Measurements from ENCODE around the gene TMEM184A.

The TMEM184A gene

DNA sequence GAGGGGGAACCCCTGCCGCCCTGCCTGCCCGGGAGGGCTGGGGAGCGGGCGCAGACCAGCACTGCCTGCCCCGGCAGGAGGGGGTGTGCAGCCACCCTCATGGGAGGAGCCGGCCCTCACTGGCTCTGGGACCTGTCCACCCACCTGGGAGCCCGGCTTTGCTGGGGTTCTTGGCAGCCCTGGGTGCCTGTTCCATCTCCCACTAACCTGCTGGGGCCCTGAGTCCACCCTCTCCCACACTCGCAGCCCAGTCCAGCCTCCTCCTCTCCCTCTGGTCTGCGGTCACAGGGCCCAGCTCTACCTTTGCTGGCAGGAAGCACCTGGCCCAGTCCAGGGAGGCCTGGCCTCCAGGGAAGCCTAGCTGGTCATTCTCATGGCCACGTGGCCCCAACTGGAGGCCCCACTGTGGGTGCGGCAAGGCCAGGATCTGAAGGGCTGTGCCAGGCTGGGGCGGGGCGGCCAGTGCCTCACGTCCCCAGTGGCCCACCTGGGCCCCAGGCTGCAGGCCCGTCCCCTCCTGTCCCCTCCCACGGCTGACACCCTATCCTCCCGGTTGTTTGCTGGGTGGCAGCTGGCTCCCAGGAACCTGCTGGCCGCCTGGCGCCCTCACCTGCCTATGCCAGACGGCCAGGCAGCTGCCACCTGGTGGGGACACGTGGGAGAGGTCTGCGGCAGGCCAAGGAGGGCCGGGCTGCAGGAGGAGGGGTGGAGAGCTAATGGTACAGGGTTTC lies at the start of gene TMEM184A:
Gene TMEM184A (minus strand): TSS at position 393 of the 731 bp plus-strand sequence. CDS start 721 bp downstream, outside the sequence.
- DNase-seq, result peak; percentile 68

DNA sequence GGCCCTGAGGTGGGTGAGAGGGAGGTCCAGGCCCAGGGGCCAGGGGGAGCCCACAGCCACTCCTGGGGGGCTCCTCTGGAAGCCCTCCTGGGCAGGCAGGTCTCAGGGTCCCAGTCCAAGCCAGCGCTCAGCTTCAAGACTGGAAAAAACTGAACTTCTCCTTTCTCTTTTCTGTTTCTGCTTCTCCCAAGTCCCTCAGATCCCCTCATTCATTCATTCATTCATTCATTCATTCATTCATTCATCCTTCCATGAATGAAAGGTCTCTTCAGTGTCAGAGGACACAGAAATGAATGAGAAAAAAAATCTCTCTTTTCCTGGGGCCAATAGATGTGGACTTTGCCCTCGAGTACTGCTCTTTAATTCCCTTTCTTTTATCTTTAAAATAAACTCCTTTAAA lies 48.4 kb upstream of the TMEM184A start:
- DNase-seq, result no peak

DNA sequence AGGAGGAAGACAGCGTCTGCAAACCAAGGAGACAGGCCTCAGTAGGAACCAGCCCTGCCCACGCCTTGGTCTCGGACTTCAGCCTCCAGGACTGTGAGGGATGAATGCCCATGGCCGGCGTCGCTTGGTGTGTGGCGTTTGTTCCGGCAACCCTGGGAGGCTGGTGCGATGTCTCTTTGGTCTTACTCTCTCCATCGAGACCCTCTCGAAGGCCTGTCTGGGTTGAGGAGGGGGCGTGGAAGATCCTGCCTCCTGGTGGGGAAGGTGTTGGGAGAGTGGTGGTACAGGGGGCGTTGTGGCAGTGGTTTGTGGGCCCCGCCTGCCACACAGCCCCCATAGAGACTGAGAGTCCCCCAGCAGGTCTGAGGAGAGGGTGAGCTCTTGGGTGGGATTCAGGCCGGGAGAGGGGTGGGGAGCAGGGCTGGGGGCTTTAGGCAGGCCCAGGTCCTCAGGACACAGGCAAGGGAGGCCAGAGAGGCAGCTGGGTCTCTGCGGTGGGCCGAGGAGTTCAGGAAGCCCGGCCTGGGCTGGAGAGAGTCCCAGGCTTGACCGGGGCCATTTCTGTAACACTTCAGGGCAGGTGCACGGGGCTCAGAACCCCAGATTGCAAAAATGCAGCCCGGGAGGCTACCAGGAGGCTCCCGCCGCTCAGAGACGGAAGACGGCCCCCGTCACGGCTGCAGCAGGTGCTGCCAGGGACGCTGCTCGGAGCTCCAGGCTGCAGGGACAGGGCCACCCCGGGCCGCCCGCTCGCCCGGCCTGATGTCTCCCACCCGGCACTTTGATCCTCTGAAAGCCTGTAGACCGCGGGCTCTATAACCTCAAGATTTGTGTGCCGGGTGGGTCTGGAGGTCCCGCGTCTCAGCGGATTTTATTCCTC lies 47.6 kb upstream of the TMEM184A start:
- no peak for DNase-seq

DNA sequence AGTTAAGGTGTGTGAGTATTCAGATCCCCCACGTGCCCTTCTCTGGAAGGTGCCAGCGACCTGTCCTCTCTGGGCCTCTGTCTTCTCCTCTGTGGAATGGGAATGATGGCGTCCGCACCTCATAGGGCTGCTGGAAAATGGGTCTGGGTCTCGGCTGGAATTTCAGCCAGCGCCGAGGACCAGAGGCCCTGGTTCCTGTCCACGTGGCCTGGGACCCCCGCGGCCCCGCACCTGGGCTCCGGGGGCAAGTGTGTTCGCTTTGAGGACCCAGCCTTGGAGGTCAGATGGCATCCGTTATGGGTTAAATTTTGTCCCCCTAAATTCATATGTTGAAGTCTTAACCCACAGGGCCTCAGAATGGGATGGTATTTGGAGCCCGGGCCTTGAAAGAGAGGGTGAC lies 46.4 kb upstream of the TMEM184A start:
- no peak for DNase-seq

DNA sequence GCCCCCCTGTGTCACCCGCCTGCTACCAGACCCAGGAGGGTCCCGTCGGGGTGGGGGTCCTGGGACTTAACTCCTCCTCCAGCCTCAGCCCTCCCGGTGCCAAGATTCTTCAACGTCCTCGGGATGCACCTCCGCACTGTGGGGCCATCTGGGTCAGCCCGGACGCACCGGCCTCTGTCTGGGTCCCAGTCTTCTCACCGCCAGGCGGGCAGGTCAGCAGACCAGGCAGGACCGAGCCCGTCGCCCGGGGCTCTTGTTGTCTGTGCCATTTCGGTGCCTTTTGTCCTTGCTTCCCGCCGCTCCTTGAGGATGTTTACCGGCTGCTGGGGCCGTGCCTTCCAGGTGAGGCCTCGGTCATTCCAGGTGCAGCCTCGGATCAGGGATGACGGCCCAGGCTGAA lies 46.0 kb upstream of the TMEM184A start:
- DNase-seq, result no peak

DNA sequence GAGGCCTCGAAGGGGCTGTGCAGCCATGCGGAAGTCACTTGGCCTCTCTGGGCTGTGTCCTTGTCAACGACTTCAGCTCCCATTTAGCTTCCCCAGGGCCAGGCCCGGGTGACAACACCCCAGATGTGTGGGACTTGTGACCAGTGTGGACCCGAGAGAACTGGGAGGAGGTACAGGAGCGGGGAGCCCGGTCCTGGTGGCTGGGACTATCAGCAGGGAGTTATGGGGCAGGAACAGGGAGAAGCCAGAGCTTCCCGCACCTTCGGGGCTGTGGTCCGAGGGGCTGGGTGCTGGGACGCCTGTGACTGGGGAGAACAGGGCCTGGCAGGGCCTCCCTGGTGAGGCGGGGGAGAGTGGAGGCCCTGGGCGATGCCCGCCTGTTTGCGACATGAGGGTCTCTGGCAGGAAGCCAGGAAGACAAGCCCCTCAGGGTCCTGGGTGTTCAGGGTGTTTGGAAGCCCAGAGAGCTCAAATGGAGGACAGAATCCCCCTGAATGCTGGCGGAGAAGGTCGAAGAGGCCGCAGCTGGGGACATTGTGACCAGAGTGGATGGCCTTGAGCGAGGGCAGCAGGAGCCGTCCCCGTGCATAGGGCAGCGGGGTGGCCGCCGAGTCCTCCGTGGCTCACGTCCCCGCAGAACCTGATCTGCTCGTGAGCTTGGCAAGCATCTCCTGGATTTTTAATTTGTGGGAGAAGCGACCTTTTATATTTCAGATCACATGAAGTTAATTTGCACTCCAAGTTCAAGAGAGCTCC lies 43.8 kb upstream of the TMEM184A start:
- no peak for DNase-seq

DNA sequence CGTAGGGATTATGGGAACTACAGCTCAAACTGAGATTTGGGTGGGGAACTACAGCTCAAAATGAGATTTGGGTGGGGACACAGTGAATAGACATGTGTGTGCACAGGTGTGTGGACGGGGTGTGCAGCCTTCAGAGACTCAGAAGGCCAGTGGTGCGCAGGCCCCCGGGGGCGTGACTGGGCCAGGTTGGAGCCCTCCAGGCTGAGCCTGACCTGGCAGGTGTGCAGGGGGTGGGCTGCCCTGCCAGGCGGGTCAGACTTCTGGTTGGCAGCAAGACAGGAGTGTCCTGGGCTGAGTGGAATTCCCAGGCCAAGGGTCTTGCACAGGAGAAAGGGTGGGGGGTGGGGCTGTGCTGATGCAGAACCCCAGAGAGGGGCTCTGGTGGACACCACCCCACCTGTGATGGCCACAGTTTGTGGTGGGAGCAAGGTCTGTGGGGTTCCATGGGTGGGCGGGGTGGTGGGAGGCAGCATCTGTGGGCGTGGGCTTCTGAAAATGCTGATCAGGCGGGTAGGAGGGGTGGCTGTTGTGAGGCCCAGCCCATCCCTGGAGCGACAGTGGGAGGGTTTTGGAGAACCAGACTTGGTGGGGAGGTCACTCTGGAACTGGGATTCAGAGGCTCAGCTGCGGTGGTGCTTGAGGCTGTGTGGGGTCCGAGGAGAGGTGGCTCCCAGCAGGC lies 43.1 kb upstream of the TMEM184A start:
- DNase-seq, result no peak

DNA sequence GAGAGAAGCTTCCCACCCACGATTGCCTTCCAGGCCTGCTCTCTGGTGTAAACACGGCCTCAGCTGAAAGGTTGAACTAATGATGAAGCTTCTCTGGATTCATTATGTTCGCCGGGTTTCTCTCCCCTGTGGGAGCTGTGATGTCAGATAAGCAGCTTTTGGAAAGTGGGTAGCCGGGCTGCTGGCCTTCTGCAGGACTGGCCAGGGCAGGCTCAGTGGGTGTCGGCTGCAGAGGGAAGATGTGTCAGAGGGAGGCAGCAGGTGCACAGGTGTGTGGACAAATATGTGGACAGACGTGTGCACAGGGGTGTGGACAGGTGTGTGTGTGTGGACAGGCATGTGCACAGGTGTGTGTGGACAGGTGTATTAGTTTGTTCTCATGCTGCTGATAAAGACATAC lies 42.3 kb upstream of the TMEM184A start:
- no peak for DNase-seq

DNA sequence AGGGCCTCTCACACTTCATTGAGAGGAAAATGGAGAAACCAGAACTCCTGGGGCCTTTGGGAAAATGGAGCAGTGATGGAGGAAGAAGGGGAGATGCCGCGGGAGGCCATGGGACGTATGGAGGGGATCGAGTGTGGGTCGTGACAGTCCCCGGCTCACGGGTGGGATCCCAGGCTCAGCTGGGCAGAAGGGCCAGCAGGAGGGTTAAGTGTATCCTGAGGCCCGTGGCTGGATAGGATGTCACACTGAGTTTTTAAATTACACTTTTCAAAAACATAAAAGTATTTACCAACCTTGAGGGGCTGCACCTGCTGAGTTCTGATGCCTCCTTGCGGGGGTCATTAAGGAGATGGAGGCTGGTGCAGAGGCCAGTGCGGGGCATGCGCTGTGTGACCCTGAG lies 41.8 kb upstream of the TMEM184A start:
- DNase-seq, result no peak

DNA sequence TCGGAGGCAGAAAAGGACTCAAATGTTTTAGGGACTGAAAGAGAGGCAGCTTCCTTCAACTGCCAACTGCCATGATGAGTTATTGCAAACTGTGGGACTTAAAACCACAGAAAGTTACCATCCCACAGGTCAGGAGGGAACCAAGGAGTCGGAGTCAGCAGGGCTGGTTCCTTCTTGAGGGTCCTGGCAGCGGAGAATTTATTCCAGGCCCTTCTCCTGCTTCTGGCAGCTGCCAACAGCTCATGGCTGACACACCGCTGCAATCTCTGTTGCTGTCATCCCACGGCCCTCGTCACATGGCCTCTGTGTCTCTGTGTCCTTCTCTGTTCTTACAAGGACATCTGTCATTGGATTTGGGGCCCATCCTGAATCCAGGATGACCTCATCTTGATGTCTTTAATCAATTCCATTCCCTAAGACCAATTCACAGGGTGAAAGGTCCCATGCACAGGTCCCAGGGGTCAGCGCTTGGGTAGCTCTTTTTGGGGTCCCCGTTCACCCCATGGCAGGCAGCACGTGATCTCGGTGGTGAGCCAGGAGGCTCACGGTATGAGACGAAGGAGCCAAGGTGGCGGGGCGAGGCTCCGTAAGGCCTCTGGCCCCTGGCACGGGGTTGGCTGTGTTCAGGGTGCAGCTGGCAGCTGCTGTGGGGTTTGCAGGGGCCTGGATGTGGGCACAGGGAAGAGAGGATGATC lies 41.2 kb upstream of the TMEM184A start:
- no peak for DNase-seq

DNA sequence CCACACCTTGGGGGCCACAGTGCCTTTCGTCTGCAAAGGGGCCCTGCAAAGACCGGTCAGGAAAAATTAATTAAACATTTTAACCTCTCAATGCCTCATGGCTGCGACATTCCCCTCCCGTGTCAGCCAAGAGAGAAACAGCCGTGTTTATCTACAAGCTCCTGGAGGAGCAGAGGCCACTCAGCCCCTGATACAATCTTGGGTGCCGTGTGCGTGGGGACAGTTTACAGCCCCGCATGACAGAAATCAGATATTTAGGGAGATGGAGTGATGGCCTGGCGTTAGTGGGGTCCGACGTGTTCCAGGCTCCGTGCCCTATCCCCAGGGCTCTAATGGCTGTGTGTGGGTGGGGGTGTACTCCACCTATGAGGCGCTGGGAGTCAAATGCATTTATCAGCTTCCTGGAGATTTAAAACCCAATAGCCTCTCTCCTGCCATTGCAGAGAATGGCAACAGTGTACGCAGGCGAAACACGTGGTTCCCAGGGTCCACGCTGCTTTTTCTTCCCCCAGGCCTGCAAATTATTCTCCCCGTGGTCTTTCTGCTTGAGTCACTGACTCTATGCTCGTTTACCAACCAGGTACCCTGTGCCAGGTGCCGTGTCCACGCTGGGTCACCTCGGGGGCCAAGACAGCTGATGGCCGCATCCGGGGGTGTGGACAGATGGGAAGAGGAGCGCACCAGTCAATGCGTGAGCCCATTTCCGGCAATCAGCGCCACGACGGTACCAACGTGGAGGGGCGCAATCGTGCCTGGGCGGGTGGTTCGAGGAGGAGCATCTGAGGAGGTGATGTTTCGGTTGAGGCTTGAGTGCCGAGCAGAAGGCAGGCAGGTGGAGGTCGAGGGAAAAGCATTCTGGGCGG lies 40.4 kb upstream of the TMEM184A start:
- no peak for DNase-seq

DNA sequence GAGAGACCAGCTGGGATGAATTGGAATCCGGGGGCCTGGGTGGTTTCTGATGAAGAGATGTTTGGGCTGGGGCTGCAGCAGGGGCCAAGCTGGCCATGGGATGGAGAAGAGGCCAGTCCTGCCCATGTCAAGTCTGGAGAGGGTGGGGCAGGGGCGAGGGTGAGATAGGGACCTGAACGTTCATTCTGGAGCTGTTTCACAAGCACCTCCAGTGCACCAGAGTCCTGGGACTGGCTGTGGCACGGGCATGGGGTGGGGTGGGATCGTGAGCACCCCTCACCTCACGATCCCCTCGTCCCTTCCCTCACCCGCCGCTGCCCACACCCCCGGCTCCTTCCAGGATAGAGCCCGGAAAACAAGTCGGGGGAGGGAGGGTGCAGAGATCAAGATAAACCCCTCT lies 39.6 kb upstream of the TMEM184A start:
- DNase-seq, result no peak

DNA sequence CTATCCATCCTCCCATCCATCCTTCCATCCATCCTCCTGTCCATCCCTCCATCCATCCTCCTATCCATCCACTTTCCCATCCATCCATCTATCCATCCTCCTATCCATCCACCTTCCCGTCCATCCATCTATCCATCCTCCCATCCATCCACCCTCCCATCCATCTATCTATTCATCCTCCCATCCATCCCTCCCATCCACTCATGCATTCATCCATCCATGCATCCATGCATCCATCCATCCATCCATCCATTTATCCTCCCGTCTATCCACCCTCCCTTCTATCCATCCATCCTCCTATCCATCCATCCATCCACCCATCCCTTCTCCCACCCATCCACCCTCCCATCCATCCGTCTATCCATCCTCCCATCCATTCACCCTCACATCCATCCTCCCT lies 39.0 kb upstream of the TMEM184A start:
- no peak for DNase-seq

DNA sequence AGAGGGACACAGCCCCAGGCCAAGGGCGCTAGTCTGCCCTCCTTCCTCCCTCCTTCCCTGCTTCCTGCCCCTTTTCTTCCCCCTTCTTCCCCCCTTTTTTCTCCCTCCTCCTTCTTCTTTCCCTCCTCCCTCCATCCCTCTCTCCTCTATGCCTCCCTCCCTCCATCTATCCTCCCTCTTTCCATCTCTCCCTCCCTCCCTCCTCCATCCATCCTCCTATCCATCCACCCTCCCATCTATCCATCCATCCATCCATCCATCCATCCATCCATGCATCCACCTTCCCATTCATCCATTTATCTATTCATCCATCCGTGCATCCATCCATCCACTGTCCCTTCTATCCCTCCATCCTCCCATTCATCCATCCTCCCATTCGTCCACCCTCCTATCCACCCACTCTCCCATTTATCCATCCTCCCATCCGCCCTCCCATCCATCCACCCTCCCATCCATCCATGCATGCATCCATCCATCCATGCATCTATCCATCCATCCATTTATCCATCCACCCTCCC lies 38.0 kb upstream of the TMEM184A start:
- no peak for DNase-seq

DNA sequence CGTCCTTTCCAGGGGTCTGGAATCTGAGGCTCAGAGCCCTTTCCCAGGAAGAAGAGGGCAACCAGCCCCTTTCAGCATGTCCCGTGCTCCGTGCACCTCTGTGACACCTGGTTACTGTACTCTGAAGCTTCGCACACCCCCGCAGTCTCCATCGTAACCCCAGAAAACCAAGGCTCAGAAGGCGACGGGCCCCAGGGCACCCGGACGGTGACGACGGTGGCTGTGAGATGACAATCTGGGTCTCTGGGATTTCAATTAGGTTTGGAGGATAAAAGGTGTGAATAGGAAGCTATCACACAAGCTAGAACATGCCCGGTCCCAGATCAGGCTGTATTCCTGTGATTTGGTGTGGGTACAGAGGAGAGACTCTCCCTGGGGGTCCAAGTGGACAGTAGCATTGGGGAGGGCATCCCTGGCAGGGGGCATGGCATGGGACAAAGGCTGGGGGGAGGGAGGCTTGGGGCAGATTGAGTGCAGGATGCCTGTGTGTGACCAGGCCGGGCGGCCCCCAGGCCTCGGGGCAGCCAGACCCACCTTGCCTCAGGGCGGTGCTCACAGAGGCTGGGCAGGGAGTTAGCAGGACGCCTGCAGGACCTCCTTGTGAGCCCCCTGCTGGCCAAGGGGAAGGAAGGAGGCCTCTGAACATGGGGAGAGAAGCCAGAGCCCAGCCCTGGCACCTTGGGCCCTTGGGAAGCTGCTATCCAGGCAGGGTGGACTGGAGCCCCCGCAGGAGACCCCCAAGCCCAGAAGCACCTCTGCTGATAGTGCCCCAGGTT lies 37.3 kb upstream of the TMEM184A start:
- no peak for DNase-seq

DNA sequence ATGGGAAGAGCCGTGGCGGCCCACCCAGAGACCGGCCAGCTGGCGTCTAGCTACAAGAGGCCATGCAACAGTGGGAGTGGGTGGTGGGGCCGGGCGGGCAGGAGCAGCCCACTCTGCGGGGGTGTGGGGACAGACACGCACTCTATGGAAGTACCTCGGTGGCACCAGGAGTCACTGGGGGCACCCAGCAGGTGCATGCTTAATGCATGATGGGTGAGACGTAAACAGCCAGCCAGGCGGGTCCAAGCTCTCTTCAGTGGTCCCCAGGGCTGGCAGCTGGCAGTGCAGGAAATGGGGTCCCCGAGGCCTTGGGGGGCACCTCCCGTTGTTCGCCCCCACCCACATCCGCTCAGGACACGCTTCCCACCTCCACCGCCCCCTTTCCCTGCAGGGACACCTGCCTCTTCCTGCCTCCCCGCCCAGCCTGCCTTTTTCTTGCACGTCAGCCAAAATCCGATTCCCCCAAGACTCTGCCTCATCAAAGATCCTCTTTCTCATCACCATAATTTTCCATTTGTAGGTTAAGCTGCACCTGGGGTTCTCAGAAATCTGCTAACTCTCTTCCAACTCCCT lies 36.4 kb upstream of the TMEM184A start:
- DNase-seq, result no peak

DNA sequence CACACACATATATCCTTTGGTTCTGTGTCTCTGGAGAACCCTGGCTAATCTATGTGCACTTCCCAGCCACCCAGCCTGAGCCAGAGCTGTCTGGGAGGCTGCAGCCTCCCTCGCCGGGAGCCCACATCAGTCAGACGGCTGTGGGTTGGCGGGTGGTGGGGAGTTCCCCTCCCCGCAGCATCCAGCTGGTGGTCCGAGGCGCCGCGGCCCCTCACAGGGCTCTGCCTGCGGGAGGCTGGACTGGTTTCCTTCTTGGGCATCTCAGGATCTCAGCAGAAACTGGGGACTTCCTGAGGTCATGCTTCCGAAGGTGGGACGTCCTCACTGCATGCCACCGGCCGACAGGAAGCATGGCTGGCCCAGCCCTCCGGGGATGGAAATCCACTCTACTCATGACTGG lies 35.9 kb upstream of the TMEM184A start:
- DNase-seq, result no peak

DNA sequence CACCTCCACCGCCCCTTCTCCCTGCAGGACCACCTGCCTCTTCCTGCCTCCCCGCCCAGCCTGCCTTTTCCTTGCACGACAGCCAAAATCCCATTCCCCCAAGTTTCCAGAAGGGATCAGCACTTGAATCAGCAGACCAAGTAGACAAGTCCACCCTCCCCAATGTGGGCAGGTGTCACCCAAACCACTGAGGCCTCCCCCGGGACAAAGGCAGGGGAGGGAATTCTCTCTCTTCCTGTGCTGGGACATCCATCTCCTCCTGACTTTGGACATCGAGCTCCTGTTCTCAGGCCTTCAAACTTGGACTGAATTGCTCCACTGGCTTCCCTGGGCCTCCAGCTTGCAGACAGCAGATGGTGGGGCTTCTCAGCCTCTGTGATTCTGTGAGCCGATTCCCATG lies 35.4 kb upstream of the TMEM184A start:
- no peak for DNase-seq

DNA sequence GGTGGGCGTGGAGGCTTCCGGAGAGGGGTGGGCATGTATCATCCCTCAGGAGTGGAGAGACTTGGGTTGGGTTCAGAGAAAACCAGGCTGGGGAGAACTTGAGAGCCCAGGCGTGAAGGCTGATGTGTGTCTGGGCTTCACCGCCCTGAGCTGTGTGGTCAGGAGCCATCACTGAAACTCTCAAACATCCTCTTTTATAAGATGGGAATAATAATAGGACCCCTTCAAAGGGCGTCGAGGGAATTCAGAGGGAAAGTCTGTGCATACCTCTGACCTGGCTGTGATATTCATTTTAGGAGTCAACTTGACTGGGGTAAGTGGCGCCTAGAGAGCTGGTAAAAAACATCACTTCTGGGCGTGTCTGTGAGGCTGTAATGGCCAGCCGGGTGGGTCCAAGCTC lies 34.9 kb upstream of the TMEM184A start:
- no peak for DNase-seq

DNA sequence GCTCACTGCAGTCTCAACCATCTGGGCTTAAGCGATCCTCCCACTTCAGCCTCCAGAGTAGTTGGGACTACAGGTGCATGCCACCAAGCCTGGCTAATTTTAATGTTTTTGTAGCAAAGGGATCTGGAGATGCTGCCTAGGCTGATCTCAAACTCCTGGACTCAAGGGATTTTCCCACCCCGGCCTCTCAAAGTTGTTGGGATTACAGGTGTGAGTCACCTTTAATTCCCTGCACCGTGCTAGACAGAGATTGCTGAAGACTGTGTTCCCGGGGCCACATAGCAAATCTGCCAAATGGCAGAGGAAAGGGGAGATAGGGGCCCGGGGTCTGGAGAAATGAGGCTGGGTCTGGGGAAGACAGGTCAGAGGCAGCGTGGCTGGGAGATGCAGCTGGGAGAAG lies 34.5 kb upstream of the TMEM184A start:
- DNase-seq, result no peak

All from activated CD8-positive, alpha-beta memory T cell treated with anti-CD3 and anti-CD28 coated beads, Interleukin-2, amount 50 U/mL, for 48 hours (primary cell).